ENCODE measurements around the gene EML6. TPM values are rescaled to one million over a fixed set of nuclear protein-coding genes. Genes with fewer than 3 reads are reported as not detected.

EML6 gene
- total and polyA plus RNA-seq, 4 donors = 0.95 to 2.7 (median 2.6) TPM; not detected in 1

- H3K36me3 ChIP-seq (ENCODE audit: control insufficient read depth in 1 of 2, insufficient read depth in 2 of 2, low read length in 1 of 2) = no peaks in the 10 kb centered on the region
- H3K4me1 ChIP-seq (ENCODE audit: control insufficient read depth in 1 of 2, insufficient read depth in 2 of 2, low read length in 2 of 2) = no peaks in the 10 kb centered on the region
- no peak overlapping the region for H3K4me3 ChIP-seq (ENCODE audit: low read length in 2 of 2)
- no peaks in the 10 kb centered on the region for H3K27me3 ChIP-seq (ENCODE audit: control insufficient read depth in 1 of 2, insufficient read depth in 2 of 2, low read length in 1 of 2)
- 72 to 77% methylated on average over 5 of the region's 5 CpGs for WGBS, 2 donors
- no peak overlapping the region for H3K27ac ChIP-seq (ENCODE audit: low read depth in 1 of 2, low read length in 2 of 2)
- no peak for DNase-seq
- no peaks in the 10 kb centered on the region for H3K9me3 ChIP-seq (ENCODE audit: control insufficient read depth, low read length)
- ATAC-seq (ENCODE audit: low FRiP score) = no peak
- intact Hi-C loops (cut with DNase I) = no loop called here
These were observed 229.0 kb downstream of the EML6 start for GRCh38 chr2:54952425-54952824.

- 14 to 17% methylated on average over 9 of the region's 9 CpGs for WGBS, 2 donors
- Histone ChIP-seq H3K27me3 (ENCODE audit: control insufficient read depth in 1 of 2, insufficient read depth in 2 of 2, low read length in 1 of 2) (no peaks in the 10 kb centered on the region), H3K4me1 (ENCODE audit: control insufficient read depth in 1 of 2, insufficient read depth in 2 of 2, low read length in 2 of 2) (no peaks in the 10 kb centered on the region), H3K36me3 (ENCODE audit: control insufficient read depth in 1 of 2, insufficient read depth in 2 of 2, low read length in 1 of 2) (no peaks in the 10 kb centered on the region), H3K9me3 (ENCODE audit: control insufficient read depth, low read length) (no peaks in the 10 kb centered on the region), H3K4me3 (ENCODE audit: low read length in 2 of 2) (no peak overlapping the region), H3K27ac (ENCODE audit: low read depth in 1 of 2, low read length in 2 of 2) (no peak overlapping the region)
- ATAC-seq (ENCODE audit: low FRiP score) (no peak), DNase-seq (no peak)
- intact Hi-C loops (cut with DNase I) = no loop called here
These were observed 229.6 kb downstream of the EML6 start for GRCh38 chr2:54952978-54953456.

GRCh38 chr2:54954158-54954557 lies 230.7 kb downstream of the EML6 start:
- no peaks in the 10 kb centered on the region for H3K27me3 ChIP-seq (ENCODE audit: control insufficient read depth in 1 of 2, insufficient read depth in 2 of 2, low read length in 1 of 2)
- DNase-seq (no peak), ATAC-seq (ENCODE audit: low FRiP score) (no peak)
- intact Hi-C loops (cut with DNase I) = no loop called here
- H3K4me1 ChIP-seq (ENCODE audit: control insufficient read depth in 1 of 2, insufficient read depth in 2 of 2, low read length in 2 of 2) = no peaks in the 10 kb centered on the region
- H3K27ac ChIP-seq (ENCODE audit: low read depth in 1 of 2, low read length in 2 of 2) = no peak overlapping the region
- H3K4me3 ChIP-seq (ENCODE audit: low read length in 2 of 2) = no peak overlapping the region
- 84 to 85% methylated on average over 8 of the region's 8 CpGs for WGBS, 2 donors
- no peaks in the 10 kb centered on the region for H3K9me3 ChIP-seq (ENCODE audit: control insufficient read depth, low read length)
- H3K36me3 ChIP-seq (ENCODE audit: control insufficient read depth in 1 of 2, insufficient read depth in 2 of 2, low read length in 1 of 2) = no peaks in the 10 kb centered on the region

- 96 to 98% methylated on average over 3 of the region's 3 CpGs for WGBS, 2 donors
- intact Hi-C loops (cut with DNase I) = no loop called here
- no peak overlapping the region for H3K27ac ChIP-seq (ENCODE audit: low read depth in 1 of 2, low read length in 2 of 2)
- no peaks in the 10 kb centered on the region for H3K36me3 ChIP-seq (ENCODE audit: control insufficient read depth in 1 of 2, insufficient read depth in 2 of 2, low read length in 1 of 2)
- no peaks in the 10 kb centered on the region for H3K27me3 ChIP-seq (ENCODE audit: control insufficient read depth in 1 of 2, insufficient read depth in 2 of 2, low read length in 1 of 2)
- ATAC-seq (ENCODE audit: low FRiP score) (no peak), DNase-seq (no peak)
- H3K4me3 ChIP-seq (ENCODE audit: low read length in 2 of 2) = no peak overlapping the region
- H3K9me3 ChIP-seq (ENCODE audit: control insufficient read depth, low read length) = no peaks in the 10 kb centered on the region
- H3K4me1 ChIP-seq (ENCODE audit: control insufficient read depth in 1 of 2, insufficient read depth in 2 of 2, low read length in 2 of 2) = no peaks in the 10 kb centered on the region
These were observed 231.4 kb downstream of the EML6 start for GRCh38 chr2:54954705-54955357.

GRCh38 chr2:54955358-54956110 lies 232.1 kb downstream of the EML6 start:
- Histone ChIP-seq H3K36me3 (ENCODE audit: control insufficient read depth in 1 of 2, insufficient read depth in 2 of 2, low read length in 1 of 2) (no peaks in the 10 kb centered on the region), H3K9me3 (ENCODE audit: control insufficient read depth, low read length) (no peaks in the 10 kb centered on the region), H3K27ac (ENCODE audit: low read depth in 1 of 2, low read length in 2 of 2) (no peak overlapping the region), H3K27me3 (ENCODE audit: control insufficient read depth in 1 of 2, insufficient read depth in 2 of 2, low read length in 1 of 2) (no peaks in the 10 kb centered on the region), H3K4me3 (ENCODE audit: low read length in 2 of 2) (no peak overlapping the region), H3K4me1 (ENCODE audit: control insufficient read depth in 1 of 2, insufficient read depth in 2 of 2, low read length in 2 of 2) (no peaks in the 10 kb centered on the region)
- intact Hi-C loops (cut with DNase I) = no loop called here
- 78 to 79% methylated on average over 9 of the region's 9 CpGs for WGBS, 2 donors
- DNase-seq = no peak
- ATAC-seq (ENCODE audit: low FRiP score) = no peak

- intact Hi-C loops (cut with DNase I) = no loop called here
- no peaks in the 10 kb centered on the region for H3K4me1 ChIP-seq (ENCODE audit: control insufficient read depth in 1 of 2, insufficient read depth in 2 of 2, low read length in 2 of 2)
- no peaks in the 10 kb centered on the region for H3K36me3 ChIP-seq (ENCODE audit: control insufficient read depth in 1 of 2, insufficient read depth in 2 of 2, low read length in 1 of 2)
- H3K27ac ChIP-seq (ENCODE audit: low read depth in 1 of 2, low read length in 2 of 2) = no peak overlapping the region
- ATAC-seq (ENCODE audit: low FRiP score) (no peak), DNase-seq (no peak)
- no peaks in the 10 kb centered on the region for H3K9me3 ChIP-seq (ENCODE audit: control insufficient read depth, low read length)
- no peaks in the 10 kb centered on the region for H3K27me3 ChIP-seq (ENCODE audit: control insufficient read depth in 1 of 2, insufficient read depth in 2 of 2, low read length in 1 of 2)
- no peak overlapping the region for H3K4me3 ChIP-seq (ENCODE audit: low read length in 2 of 2)
- 83 to 87% methylated on average over 2 of the region's 2 CpGs for WGBS, 2 donors
These were observed 232.7 kb downstream of the EML6 start for GRCh38 chr2:54956111-54956627.

- Histone ChIP-seq H3K27ac (ENCODE audit: low read depth in 1 of 2, low read length in 2 of 2) (no peak overlapping the region), H3K27me3 (ENCODE audit: control insufficient read depth in 1 of 2, insufficient read depth in 2 of 2, low read length in 1 of 2) (no peaks in the 10 kb centered on the region), H3K4me3 (ENCODE audit: low read length in 2 of 2) (no peak overlapping the region), H3K9me3 (ENCODE audit: control insufficient read depth, low read length) (no peaks in the 10 kb centered on the region), H3K36me3 (ENCODE audit: control insufficient read depth in 1 of 2, insufficient read depth in 2 of 2, low read length in 1 of 2) (no peaks in the 10 kb centered on the region), H3K4me1 (ENCODE audit: control insufficient read depth in 1 of 2, insufficient read depth in 2 of 2, low read length in 2 of 2) (no peaks in the 10 kb centered on the region)
- intact Hi-C loops (cut with DNase I) = no loop called here
- no peak for DNase-seq
- ATAC-seq (ENCODE audit: low FRiP score) = no peak
- 93 to 95% methylated on average over 18 of the region's 18 CpGs for WGBS, 2 donors
These were observed 234.0 kb downstream of the EML6 start for GRCh38 chr2:54957321-54957999.

GRCh38 chr2:54958717-54959371 lies 235.4 kb downstream of the EML6 start:
- Histone ChIP-seq H3K4me1 (ENCODE audit: control insufficient read depth in 1 of 2, insufficient read depth in 2 of 2, low read length in 2 of 2) (no peaks in the 10 kb centered on the region), H3K27me3 (ENCODE audit: control insufficient read depth in 1 of 2, insufficient read depth in 2 of 2, low read length in 1 of 2) (no peaks in the 10 kb centered on the region), H3K27ac (ENCODE audit: low read depth in 1 of 2, low read length in 2 of 2) (no peak overlapping the region), H3K9me3 (ENCODE audit: control insufficient read depth, low read length) (no peaks in the 10 kb centered on the region), H3K36me3 (ENCODE audit: control insufficient read depth in 1 of 2, insufficient read depth in 2 of 2, low read length in 1 of 2) (no peaks in the 10 kb centered on the region), H3K4me3 (ENCODE audit: low read length in 2 of 2) (no peak overlapping the region)
- no peak for DNase-seq
- 90 to 93% methylated on average over 14 of the region's 14 CpGs for WGBS, 2 donors
- intact Hi-C loops (cut with DNase I) = no loop called here
- ATAC-seq (ENCODE audit: low FRiP score) = no peak

Data from aorta (tissue), 5 donors.